IMR-90 (cell line): ENCODE results near the gene CDH3. TPM values are rescaled to one million over a fixed set of nuclear protein-coding genes. Genes with fewer than 3 reads are reported as not detected.

Experiments used
- ATAC-seq: fragments of 200-7000 bp; cut with Tn5 transposase; 2 replicates; pipeline ENCODE4 v1.9.1; 2020; ENCODE audit warnings: low read depth, mild to moderate bottlenecking, moderate library complexity
- Bru-seq: library from RNA; stranded (reverse); fragments of 400-500 nt; gene quantifications from one replicate; lab custom pipeline; 2021; lab: Mats Ljungman, UMichigan
- BruChase-seq, 2 experiments: library from RNA; stranded (reverse); fragments of 400-500 nt; gene quantifications; one replicate each; lab custom pipeline; 2021; lab: Mats Ljungman, UMichigan
- BruUV-seq: library from RNA; stranded (reverse); fragments of 400-500 nt; replicated peaks from 2 replicates; lab custom pipeline; 2021; lab: Mats Ljungman, UMichigan
- CTCF ChIA-PET: fragments of 300-600 bp; formaldehyde crosslinking; extraction: SDS; loops from one replicate; lab custom pipeline; 2021; ENCODE audit warnings: antibody characterized with exemption; lab: Yijun Ruan, JAX
- POLR2A ChIA-PET: fragments of 300-600 bp; sonication (Branson Sonifier 250); formaldehyde crosslinking; loops from one replicate; lab custom pipeline; 2022; ENCODE audit warnings: antibody characterized with exemption; ENCODE audit not compliant: unreplicated experiment; lab: Charles Lee
- DNase-seq: peaks from one replicate; pipeline ENCODE4 v3.0.0; 2013
- H2AFZ ChIP-seq: replicated peaks from 2 replicates; pipeline ENCODE3; 2013; ENCODE audit warnings: low read length, mild to moderate bottlenecking; ENCODE audit not compliant: poor library complexity
- H2AK5ac ChIP-seq: 2 replicates; pipeline ENCODE4 v1.6.1; 2013; ENCODE audit warnings: low read depth, low read length, inconsistent platforms
- H2AK9ac ChIP-seq: replicated peaks from 2 replicates; pipeline ENCODE3; 2013; ENCODE audit warnings: mild to moderate bottlenecking, low read depth, low read length, moderate library complexity; ENCODE audit not compliant: poor library complexity
- H2BK120ac ChIP-seq: 2 replicates; pipeline ENCODE4 v1.6.1; 2013; ENCODE audit warnings: low read depth, low read length, inconsistent platforms
- H2BK15ac ChIP-seq: 3 replicates; pipeline ENCODE4 v1.6.1; 2013; ENCODE audit warnings: low read depth, low read length, inconsistent platforms
- H2BK20ac ChIP-seq: 2 replicates; pipeline ENCODE4 v1.6.1; 2013; ENCODE audit warnings: low read depth, mild to moderate bottlenecking, inconsistent platforms, low read length, moderate library complexity
- H2BK5ac ChIP-seq: 2 replicates; pipeline ENCODE4 v1.6.1; 2013; ENCODE audit warnings: mild to moderate bottlenecking, low read depth, low read length, inconsistent platforms; ENCODE audit not compliant: poor library complexity, severe bottlenecking
- H3K14ac ChIP-seq: replicated peaks from 2 replicates; pipeline ENCODE4 v1.6.1; 2013; ENCODE audit warnings: low read depth, low read length, inconsistent platforms
- H3K18ac ChIP-seq: 2 replicates; pipeline ENCODE4 v1.6.1; 2013; ENCODE audit warnings: low read depth, low read length, control low read depth
- H3K23ac ChIP-seq: 2 replicates; pipeline ENCODE4 v1.6.1; 2013; ENCODE audit warnings: low read depth, low read length, inconsistent platforms
- H3K27ac ChIP-seq: 2 replicates; pipeline ENCODE4 v1.5.1; 2013; ENCODE audit warnings: mild to moderate bottlenecking, control low read depth, low read length; ENCODE audit not compliant: insufficient read depth
- H3K27me3 ChIP-seq: 2 replicates; pipeline ENCODE4 v1.6.1; 2013; ENCODE audit warnings: low read length; ENCODE audit not compliant: control insufficient read depth, insufficient read depth
- H3K36me3 ChIP-seq: 2 replicates; pipeline ENCODE4 v1.6.1; 2013; ENCODE audit warnings: low read length, mixed read lengths; ENCODE audit not compliant: control insufficient read depth, insufficient read depth
- H3K4ac ChIP-seq: 2 replicates; pipeline ENCODE4 v1.6.1; 2013; ENCODE audit warnings: low read depth, low read length, inconsistent platforms
- H3K4me1 ChIP-seq: 2 replicates; pipeline ENCODE4 v1.6.1; 2013; ENCODE audit warnings: low read length, mixed read lengths; ENCODE audit not compliant: control insufficient read depth, insufficient read depth
- H3K4me2 ChIP-seq: 2 replicates; pipeline ENCODE4 v1.6.1; 2013; ENCODE audit warnings: low read depth, mild to moderate bottlenecking, control low read depth, low read length, moderate library complexity
- H3K4me3 ChIP-seq: 2 replicates; pipeline ENCODE4 v1.5.1; 2013; ENCODE audit warnings: low read depth, mild to moderate bottlenecking, control low read depth, low read length, moderate library complexity; ENCODE audit not compliant: insufficient read depth
- H3K56ac ChIP-seq: 2 replicates; pipeline ENCODE4 v1.6.1; 2013; ENCODE audit warnings: low read length, inconsistent platforms; ENCODE audit not compliant: insufficient read depth; ENCODE audit errors: extremely low read depth
- H3K79me1 ChIP-seq, 2 experiments: 2 replicates each; pipeline ENCODE4 v1.6.1; 2013; ENCODE audit warnings: low read length in 2 of 2, inconsistent platforms in 1 of 2, low read depth in 1 of 2
- H3K9ac ChIP-seq: 2 replicates; pipeline ENCODE4 v1.6.1; 2013; ENCODE audit warnings: low read depth, low read length, control low read depth
- H3K9me1 ChIP-seq: 2 replicates; pipeline ENCODE4 v1.6.1; 2013; ENCODE audit warnings: low read length, inconsistent platforms; ENCODE audit not compliant: insufficient read depth
- H3K9me3 ChIP-seq: 2 replicates; pipeline ENCODE4 v1.6.1; 2013; ENCODE audit warnings: low read length; ENCODE audit not compliant: control insufficient read depth, insufficient read depth
- H4K20me1 ChIP-seq: 2 replicates; pipeline ENCODE4 v1.6.1; 2013; ENCODE audit warnings: low read length, inconsistent platforms; ENCODE audit not compliant: insufficient read depth
- H4K5ac ChIP-seq: 2 replicates; pipeline ENCODE4 v1.6.1; 2013; ENCODE audit warnings: mild to moderate bottlenecking, low read depth, low read length, control low read depth
- H4K8ac ChIP-seq, 2 experiments: 2 replicates each; pipeline ENCODE4 v1.6.1; 2013; ENCODE audit warnings: low read depth in 2 of 2, low read length in 2 of 2, control low read depth in 1 of 2, inconsistent platforms in 1 of 2
- H4K91ac ChIP-seq: 2 replicates; pipeline ENCODE4 v1.6.1; 2013; ENCODE audit warnings: low read depth, low read length, inconsistent platforms; ENCODE audit not compliant: insufficient read depth
- BHLHE40 ChIP-seq: fragments of 150-350 bp; IDR thresholded peaks from 2 replicates; pipeline ENCODE4 v1.6.1; 2016; ENCODE audit warnings: mild to moderate bottlenecking, low read depth, low read length
- CEBPB ChIP-seq: IDR thresholded peaks from 2 replicates; pipeline ENCODE4 v1.6.1; 2012; ENCODE audit warnings: low read depth, low read length, improper control_type of control experiment
- CHD1 ChIP-seq: IDR thresholded peaks from 2 replicates; pipeline ENCODE4 v1.6.1; 2012; ENCODE audit warnings: low read depth, low read length, improper control_type of control experiment
- CTCF ChIP-seq: conservative IDR thresholded peaks from 2 replicates; pipeline ENCODE4 v1.5.1; 2012; ENCODE audit warnings: mild to moderate bottlenecking, low read depth, low read length, improper control_type of control experiment
- FOS ChIP-seq: fragments of 150-350 bp; IDR thresholded peaks from 2 replicates; pipeline ENCODE4 v1.6.1; 2016; ENCODE audit warnings: low read depth, low read length
- MAFK ChIP-seq: IDR thresholded peaks from 2 replicates; pipeline ENCODE4 v1.6.1; 2012; ENCODE audit warnings: low read depth, low read length, improper control_type of control experiment
- MAZ ChIP-seq: IDR thresholded peaks from 2 replicates; pipeline ENCODE4 v1.6.1; 2012; ENCODE audit warnings: low read depth, mild to moderate bottlenecking, low read length, improper control_type of control experiment, moderate library complexity, borderline replicate concordance
- NFE2L2 ChIP-seq: fragments of 150-350 bp; IDR thresholded peaks from 2 replicates; pipeline ENCODE4 v1.6.1; 2016; ENCODE audit warnings: low read depth, mild to moderate bottlenecking, low read length
- POLR2A ChIP-seq: IDR thresholded peaks from 2 replicates; pipeline ENCODE4 v1.6.1; 2012; ENCODE audit warnings: mild to moderate bottlenecking, low read depth, low read length
- RAD21 ChIP-seq: IDR thresholded peaks from 2 replicates; pipeline ENCODE4 v1.6.1; 2012; ENCODE audit warnings: low read length, improper control_type of control experiment
- RCOR1 ChIP-seq: IDR thresholded peaks from 2 replicates; pipeline ENCODE4 v1.6.1; 2012; ENCODE audit warnings: mild to moderate bottlenecking, low read length, improper control_type of control experiment; ENCODE audit not compliant: insufficient replicate concordance
- RFX5 ChIP-seq: IDR thresholded peaks from 2 replicates; pipeline ENCODE4 v1.8.0; 2012; ENCODE audit warnings: low read depth, mild to moderate bottlenecking, low read length, moderate library complexity
- WGBS, 2 experiments: methylation state at CpG; one replicate each; pipeline versions ENCODE4 v1.1.5 to v1.1.7; 2013; ENCODE audit warnings: missing lambda C conversion rate in 2 of 2; ENCODE audit not compliant: insufficient read length in 1 of 2; ENCODE audit errors: extremely low coverage in 2 of 2; 5-methylcytosine and 5-hydroxymethylcytosine counted together
- dilution Hi-C: fragments of 300-500 bp; cut with HindIII; formaldehyde crosslinking; loops from one replicate; pipeline ENCODE4 v1.14.3; 2018; ENCODE audit warnings: low sequenced_read_pairs; ENCODE audit not compliant: unreplicated experiment
- in situ Hi-C: fragments of 300-500 bp; cut with MboI; formaldehyde crosslinking; loops from 3 replicates; pipeline ENCODE4 v1.14.3; 2019; ENCODE audit warnings: low sequenced_read_pairs, inconsistent platforms, mixed read lengths
- intact Hi-C: fragments of 100-400 bp; cut with micrococcal nuclease; formaldehyde crosslinking; loops from 2 replicates; pipeline ENCODE4 v1.10.0; 2022
- long read RNA-seq: library from polyadenylated mRNA; unstranded; transcript quantifications from one replicate; pipeline ENCODE4 v2.0.0, GENCODE V29; 2021; ENCODE audit not compliant: unreplicated experiment
- polyA plus RNA-seq, 3 experiments: library from polyadenylated mRNA; depleted of rRNA; stranded (reverse); fragments of >200 nt; gene quantifications; 2 replicates each; pipeline ENCODE4 v1.2.3, GENCODE V29; 2012; ENCODE audit warnings: low replicate concordance in 1 of 3
- total RNA-seq: library from RNA; depleted of rRNA; stranded (reverse); fragments of >200 nt; gene quantifications from 2 replicates; pipeline ENCODE4 v1.2.3, GENCODE V29; 2012; rRNA removed
- TF ChIP-seq, protein P1 (sequence below): fragments of 150-350 bp; IDR thresholded peaks from 2 replicates; pipeline ENCODE4 v1.6.1; 2016; ENCODE audit warnings: low read depth, mild to moderate bottlenecking, low read length, moderate library complexity, borderline replicate concordance
- TF ChIP-seq, protein P2 (sequence below): fragments of 150-350 bp; IDR thresholded peaks from 2 replicates; pipeline ENCODE4 v1.6.1; 2017; ENCODE audit warnings: mild to moderate bottlenecking, antibody characterized with exemption, low read length, low read depth

CDH3 gene
- total RNA-seq (not detected in 2 replicates), polyA plus RNA-seq (2012; rRNA removed) (not detected in 2 replicates), Bru-seq, nascent RNA (percentile 14 among the genes with signal in this experiment), BruChase-seq, experiment 1, labeled RNA remaining after a 6-hour chase (percentile 20 among the genes with signal in this experiment), BruChase-seq, experiment 2, labeled RNA remaining after a 2-hour chase (percentile 14 among the genes with signal in this experiment)
- polyA plus RNA-seq (2012; cell fraction: cytosol; rRNA removed): not detected in 2 replicates
- not detected in 2 replicates for polyA plus RNA-seq (2012; cell fraction: nucleus; rRNA removed; ENCODE audit: low replicate concordance)
- long read RNA-seq: 0 reads

DNA sequence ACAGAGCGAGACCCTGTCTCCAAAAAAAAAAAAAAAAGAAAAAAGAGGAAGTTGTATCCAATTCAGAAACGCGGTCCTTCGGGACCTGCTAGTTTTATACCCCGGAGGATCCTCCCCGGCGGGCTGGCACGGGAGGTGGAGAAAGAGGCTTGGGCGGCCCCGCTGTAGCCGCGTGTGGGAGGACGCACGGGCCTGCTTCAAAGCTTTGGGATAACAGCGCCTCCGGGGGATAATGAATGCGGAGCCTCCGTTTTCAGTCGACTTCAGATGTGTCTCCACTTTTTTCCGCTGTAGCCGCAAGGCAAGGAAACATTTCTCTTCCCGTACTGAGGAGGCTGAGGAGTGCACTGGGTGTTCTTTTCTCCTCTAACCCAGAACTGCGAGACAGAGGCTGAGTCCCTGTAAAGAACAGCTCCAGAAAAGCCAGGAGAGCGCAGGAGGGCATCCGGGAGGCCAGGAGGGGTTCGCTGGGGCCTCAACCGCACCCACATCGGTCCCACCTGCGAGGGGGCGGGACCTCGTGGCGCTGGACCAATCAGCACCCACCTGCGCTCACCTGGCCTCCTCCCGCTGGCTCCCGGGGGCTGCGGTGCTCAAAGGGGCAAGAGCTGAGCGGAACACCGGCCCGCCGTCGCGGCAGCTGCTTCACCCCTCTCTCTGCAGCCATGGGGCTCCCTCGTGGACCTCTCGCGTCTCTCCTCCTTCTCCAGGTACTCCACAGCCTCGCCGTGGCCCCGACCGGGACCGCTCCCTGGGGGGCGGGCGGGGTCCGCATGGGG, at the start of gene CDH3:
Gene CDH3, plus strand, starts transcription at position 596 of the 779 bp plus-strand sequence. Its CDS starts 70 bp downstream, at position 666.
- Histone ChIP-seq H3K4me1 (no peaks in the 10 kb centered on the region), H3K9me3 (no peaks in the 10 kb centered on the region), H3K27me3 (peaks cover 59% of the 10 kb centered on the region), H3K14ac (no peak within 1 kb of the TSS), H3K79me1 (no peaks in the 10 kb centered on the region), H3K4me2 (no peak within 1 kb of the TSS), H3K4ac (no peak within 1 kb of the TSS), H2AK9ac (peak within 1 kb of the TSS; percentile 13), H4K20me1 (no peaks in the 10 kb centered on the region), H3K23ac (no peak within 1 kb of the TSS), H4K5ac (no peak within 1 kb of the TSS), H3K36me3 (no peaks in the 10 kb centered on the region), H3K18ac (no peak within 1 kb of the TSS), H3K27ac (no peak within 1 kb of the TSS), H3K4me3 (no peak within 1 kb of the TSS), H3K56ac (no peak within 1 kb of the TSS), H2AK5ac (no peak within 1 kb of the TSS), H2AFZ (no peak within 1 kb of the TSS), H3K9ac (no peak within 1 kb of the TSS), H2BK120ac (no peak within 1 kb of the TSS), H2BK5ac (no peak within 1 kb of the TSS), H4K91ac (no peak within 1 kb of the TSS), H2BK20ac (no peak within 1 kb of the TSS), H4K8ac (no peak within 1 kb of the TSS), H3K9me1 (no peaks in the 10 kb centered on the region), H2BK15ac (no peak within 1 kb of the TSS)
- intact Hi-C loops: no loop called here
- CTCF ChIA-PET: no interaction called here
- in situ Hi-C loops: no loop called here
- dilution Hi-C loops: no loop called here
- BruUV-seq: no TSS peak
- DNase-seq (no peak), ATAC-seq (peak; percentile 16; the same call in 1 of the 2 replicates)
- POLR2A ChIA-PET: no interaction called here
- WGBS, 2 experiments: 5% methylated on average over 13 of the region's 53 CpGs; no CpG with 5 or more reads in 1 of the 2 experiments
- no peak for TF ChIP-seq NFE2L2
- no peak for TF ChIP-seq CTCF
- no peak for TF ChIP-seq RAD21
- TF ChIP-seq BHLHE40: no peak
- TF ChIP-seq CEBPB: no peak
- TF ChIP-seq MAFK: no peak
- no peak for TF ChIP-seq MAZ
- no peak for TF ChIP-seq CHD1
- no peak for TF ChIP-seq FOS
- TF ChIP-seq, protein P1, sequence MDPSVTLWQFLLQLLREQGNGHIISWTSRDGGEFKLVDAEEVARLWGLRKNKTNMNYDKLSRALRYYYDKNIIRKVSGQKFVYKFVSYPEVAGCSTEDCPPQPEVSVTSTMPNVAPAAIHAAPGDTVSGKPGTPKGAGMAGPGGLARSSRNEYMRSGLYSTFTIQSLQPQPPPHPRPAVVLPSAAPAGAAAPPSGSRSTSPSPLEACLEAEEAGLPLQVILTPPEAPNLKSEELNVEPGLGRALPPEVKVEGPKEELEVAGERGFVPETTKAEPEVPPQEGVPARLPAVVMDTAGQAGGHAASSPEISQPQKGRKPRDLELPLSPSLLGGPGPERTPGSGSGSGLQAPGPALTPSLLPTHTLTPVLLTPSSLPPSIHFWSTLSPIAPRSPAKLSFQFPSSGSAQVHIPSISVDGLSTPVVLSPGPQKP: no peak
- TF ChIP-seq RFX5: no peak
- TF ChIP-seq POLR2A: no peak
- TF ChIP-seq, protein P2, sequence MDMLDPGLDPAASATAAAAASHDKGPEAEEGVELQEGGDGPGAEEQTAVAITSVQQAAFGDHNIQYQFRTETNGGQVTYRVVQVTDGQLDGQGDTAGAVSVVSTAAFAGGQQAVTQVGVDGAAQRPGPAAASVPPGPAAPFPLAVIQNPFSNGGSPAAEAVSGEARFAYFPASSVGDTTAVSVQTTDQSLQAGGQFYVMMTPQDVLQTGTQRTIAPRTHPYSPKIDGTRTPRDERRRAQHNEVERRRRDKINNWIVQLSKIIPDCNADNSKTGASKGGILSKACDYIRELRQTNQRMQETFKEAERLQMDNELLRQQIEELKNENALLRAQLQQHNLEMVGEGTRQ: no peak
- TF ChIP-seq RCOR1: no peak
